Measurements from ENCODE around the gene KRTAP9-2.

DNA sequence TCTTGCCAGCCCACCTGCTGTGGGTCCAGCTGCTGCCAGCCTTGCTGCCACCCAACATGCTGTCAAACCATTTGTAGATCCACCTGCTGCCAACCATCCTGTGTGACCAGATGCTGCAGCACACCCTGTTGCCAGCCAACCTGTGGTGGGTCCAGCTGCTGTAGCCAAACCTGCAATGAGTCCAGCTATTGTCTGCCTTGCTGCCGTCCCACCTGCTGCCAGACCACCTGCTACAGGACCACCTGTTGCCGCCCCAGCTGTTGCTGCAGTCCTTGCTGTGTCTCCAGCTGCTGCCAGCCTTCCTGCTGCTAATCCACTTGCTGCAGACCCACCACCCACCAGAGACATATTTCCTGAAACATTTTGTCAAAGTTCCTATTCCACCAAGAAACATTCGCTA is 36.1 kb upstream of the KRTAP9-2 start:
- no peak for TF ChIP-seq POLR2A (IDR thresholded peaks at IDR 0.05)
- TF ChIP-seq, protein P1, sequence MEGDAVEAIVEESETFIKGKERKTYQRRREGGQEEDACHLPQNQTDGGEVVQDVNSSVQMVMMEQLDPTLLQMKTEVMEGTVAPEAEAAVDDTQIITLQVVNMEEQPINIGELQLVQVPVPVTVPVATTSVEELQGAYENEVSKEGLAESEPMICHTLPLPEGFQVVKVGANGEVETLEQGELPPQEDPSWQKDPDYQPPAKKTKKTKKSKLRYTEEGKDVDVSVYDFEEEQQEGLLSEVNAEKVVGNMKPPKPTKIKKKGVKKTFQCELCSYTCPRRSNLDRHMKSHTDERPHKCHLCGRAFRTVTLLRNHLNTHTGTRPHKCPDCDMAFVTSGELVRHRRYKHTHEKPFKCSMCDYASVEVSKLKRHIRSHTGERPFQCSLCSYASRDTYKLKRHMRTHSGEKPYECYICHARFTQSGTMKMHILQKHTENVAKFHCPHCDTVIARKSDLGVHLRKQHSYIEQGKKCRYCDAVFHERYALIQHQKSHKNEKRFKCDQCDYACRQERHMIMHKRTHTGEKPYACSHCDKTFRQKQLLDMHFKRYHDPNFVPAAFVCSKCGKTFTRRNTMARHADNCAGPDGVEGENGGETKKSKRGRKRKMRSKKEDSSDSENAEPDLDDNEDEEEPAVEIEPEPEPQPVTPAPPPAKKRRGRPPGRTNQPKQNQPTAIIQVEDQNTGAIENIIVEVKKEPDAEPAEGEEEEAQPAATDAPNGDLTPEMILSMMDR (IDR thresholded peaks at IDR 0.05): no peak
- TF ChIP-seq EP300 (IDR thresholded peaks at IDR 0.05): no peak

All from tibial nerve (tissue), 4 donors.